ENCODE results near the gene WWOX. TPM values are rescaled to one million over a fixed set of nuclear protein-coding genes. Genes with fewer than 3 reads are reported as not detected.

Gene WWOX
- total RNA-seq, 4 donors from 2014 or later, result 12.9 to 53.5 (median 25.6) TPM

- TF ChIP-seq POLR2AphosphoS5 (IDR thresholded peaks at IDR 0.05) (no peak), POLR2A (IDR thresholded peaks at IDR 0.05) (no peak), EP300 (IDR thresholded peaks at IDR 0.05) (no peak), CTCF (IDR thresholded peaks at IDR 0.05) (no peak)
- no peak for ATAC-seq
- Histone ChIP-seq H3K9me3 (no peaks in the 10 kb centered on the region), H3K27me3 (no peaks in the 10 kb centered on the region), H3K36me3 (no peaks in the 10 kb centered on the region), H3K4me3 (no peak overlapping the region), H3K4me1 (peaks cover 10 to 31% (median 10%) of the 10 kb centered on the region in 3 donors), H3K27ac (no peak overlapping the region)
- 87 to 99% methylated on average over 5 to 7 of the region's 12 CpGs for WGBS, 2 donors (ENCODE audit: low coverage in 1 of 2)
Measured at GRCh38 chr16:79076047-79076767, 976.8 kb downstream of the WWOX start.

GRCh38 chr16:79077346-79077745 is 977.9 kb downstream of the WWOX start:
- no peak for TF ChIP-seq POLR2A (IDR thresholded peaks at IDR 0.05)
- no peak for TF ChIP-seq EP300 (IDR thresholded peaks at IDR 0.05)
- TF ChIP-seq CTCF (IDR thresholded peaks at IDR 0.05), result no peak
- no peak for TF ChIP-seq POLR2AphosphoS5 (IDR thresholded peaks at IDR 0.05)
- ATAC-seq, result no peak

GRCh38 chr16:79079656-79080420 is 980.4 kb downstream of the WWOX start:
- no peaks in the 10 kb centered on the region for H3K36me3 ChIP-seq
- TF ChIP-seq POLR2A (IDR thresholded peaks at IDR 0.05) (no peak), EP300 (IDR thresholded peaks at IDR 0.05) (no peak), POLR2AphosphoS5 (IDR thresholded peaks at IDR 0.05) (no peak)
- no peaks in the 10 kb centered on the region for H3K27me3 ChIP-seq
- ATAC-seq, result no peak
- H3K9me3 ChIP-seq, result no peaks in the 10 kb centered on the region
- 91 to 96% methylated on average over 6 to 10 of the region's 10 CpGs for WGBS, 2 donors (ENCODE audit: low coverage in 1 of 2)
- H3K27ac ChIP-seq, result no peak overlapping the region
- peaks cover 3 to 10% (median 4%) of the 10 kb centered on the region in 3 donors for H3K4me1 ChIP-seq
- no peak overlapping the region for H3K4me3 ChIP-seq

More at GRCh38 chr16:79077346-79077745, 977.9 kb downstream of the WWOX start:
- WGBS, 2 donors (ENCODE audit: low coverage in 1 of 2), result 76 to 87% methylated on average over 3 to 4 of the region's 5 CpGs
- Histone ChIP-seq H3K27ac (no peak overlapping the region), H3K27me3 (no peaks in the 10 kb centered on the region), H3K36me3 (no peaks in the 10 kb centered on the region), H3K4me1 (peaks cover 5 to 21% (median 6%) of the 10 kb centered on the region in 3 donors), H3K4me3 (no peak overlapping the region), H3K9me3 (no peaks in the 10 kb centered on the region)

- WGBS, 2 donors (ENCODE audit: low coverage in 1 of 2), result 92 to 98% methylated on average over 7 to 12 of the region's 12 CpGs
- TF ChIP-seq POLR2AphosphoS5 (IDR thresholded peaks at IDR 0.05) (no peak), CTCF (IDR thresholded peaks at IDR 0.05) (no peak), POLR2A (IDR thresholded peaks at IDR 0.05) (no peak), EP300 (IDR thresholded peaks at IDR 0.05) (no peak)
- H3K27me3 ChIP-seq, result no peaks in the 10 kb centered on the region
- no peak overlapping the region for H3K4me3 ChIP-seq
- H3K9me3 ChIP-seq, result no peaks in the 10 kb centered on the region
- H3K27ac ChIP-seq, result no peak overlapping the region
- H3K4me1 ChIP-seq, result no peaks in the 10 kb centered on the region
- no peak for ATAC-seq
- no peaks in the 10 kb centered on the region for H3K36me3 ChIP-seq
Measured at GRCh38 chr16:79081297-79082066, 982.0 kb downstream of the WWOX start.

- WGBS, 2 donors (ENCODE audit: low coverage in 1 of 2), result 96 to 100% methylated on average over 1 to 3 of the region's 3 CpGs
- H3K27ac ChIP-seq, result no peak overlapping the region
- no peak overlapping the region for H3K4me3 ChIP-seq
- H3K27me3 ChIP-seq, result no peaks in the 10 kb centered on the region
- no peaks in the 10 kb centered on the region for H3K36me3 ChIP-seq
- H3K9me3 ChIP-seq, result no peaks in the 10 kb centered on the region
- H3K4me1 ChIP-seq, result no peaks in the 10 kb centered on the region
- TF ChIP-seq EP300 (IDR thresholded peaks at IDR 0.05), result no peak
- no peak for TF ChIP-seq POLR2A (IDR thresholded peaks at IDR 0.05)
- TF ChIP-seq POLR2AphosphoS5 (IDR thresholded peaks at IDR 0.05), result no peak
- no peak for TF ChIP-seq CTCF (IDR thresholded peaks at IDR 0.05)
- no peak for ATAC-seq
Measured at GRCh38 chr16:79082970-79083369, 983.5 kb downstream of the WWOX start.

Data from gastroesophageal sphincter (tissue), 4 donors.